ENCODE measurements around the gene ANKRD53. TPM values are rescaled to one million over a fixed set of nuclear protein-coding genes. Genes with fewer than 3 reads are reported as not detected.
"Not testable (repeated sequence)": the region's sequence is repeated elsewhere in the genome, so short reads cannot be mapped to it uniquely, and the experiment has no call there.

The ANKRD53 gene
- total RNA-seq, 1 experiment from 2014 or later: 0.28 TPM

GRCh38 chr2:70988726-70989648, 10.6 kb downstream of the ANKRD53 start:
- no peak for DNase-seq (ENCODE audit: low spot score)

- DNase-seq (ENCODE audit: low spot score): no peak
Measured at GRCh38 chr2:70990216-70990615, 11.8 kb downstream of the ANKRD53 start.

GRCh38 chr2:70991142-70991541, 12.7 kb downstream of the ANKRD53 start:
- no peak for DNase-seq (ENCODE audit: low spot score)

GRCh38 chr2:70991742-70992141, 13.3 kb downstream of the ANKRD53 start:
- DNase-seq (ENCODE audit: low spot score): no peak

- DNase-seq (ENCODE audit: low spot score): no peak
Measured at GRCh38 chr2:70992945-70993853, 14.8 kb downstream of the ANKRD53 start.

- peak; percentile 33 for DNase-seq (ENCODE audit: low spot score)
Measured at GRCh38 chr2:70994009-70994698, 15.7 kb downstream of the ANKRD53 start.

- DNase-seq (ENCODE audit: low spot score): peak; percentile 90
Measured at GRCh38 chr2:70994699-70995425, 16.4 kb downstream of the ANKRD53 start, which contains the start of gene TEX261. Gene TEX261 (minus strand): TSS chr2:70994873. CDS start chr2:70994757, 116 bp downstream.

- peak; percentile 65 for DNase-seq (ENCODE audit: low spot score)
Measured at GRCh38 chr2:70995426-70995729, 16.9 kb downstream of the ANKRD53 start.

GRCh38 chr2:70998885-70999284, 20.5 kb downstream of the ANKRD53 start:
- DNase-seq (ENCODE audit: low spot score): not testable (repeated sequence)

GRCh38 chr2:70999362-70999761, 20.9 kb downstream of the ANKRD53 start:
- no peak for DNase-seq (ENCODE audit: low spot score)

- DNase-seq (ENCODE audit: low spot score): not testable (repeated sequence)
Measured at GRCh38 chr2:70999931-71000330, 21.5 kb downstream of the ANKRD53 start.

- peak; percentile 77 for DNase-seq (ENCODE audit: low spot score)
Measured at GRCh38 chr2:71000780-71001591, 22.6 kb downstream of the ANKRD53 start.

- no peak for DNase-seq (ENCODE audit: low spot score)
Measured at GRCh38 chr2:71001592-71001927, 23.1 kb downstream of the ANKRD53 start.

GRCh38 chr2:71001981-71002570, 23.6 kb downstream of the ANKRD53 start:
- peak; percentile 14 for DNase-seq (ENCODE audit: low spot score)

- DNase-seq (ENCODE audit: low spot score): no peak
Measured at GRCh38 chr2:71003396-71003795, 25.0 kb downstream of the ANKRD53 start.

GRCh38 chr2:71003966-71004755, 25.7 kb downstream of the ANKRD53 start:
- DNase-seq (ENCODE audit: low spot score): no peak

GRCh38 chr2:71004857-71005256, 26.4 kb downstream of the ANKRD53 start:
- DNase-seq (ENCODE audit: low spot score): no peak

- no peak for DNase-seq (ENCODE audit: low spot score)
Measured at GRCh38 chr2:71005271-71006202, 27.1 kb downstream of the ANKRD53 start.
